NT2/D1 (cell line): ENCODE results near the gene SLC26A6.

ENCODE experiments used
- YY1 ChIP-seq: IDR thresholded peaks from 2 replicates; pipeline ENCODE4 v1.6.1; 2011; ENCODE audit not compliant: insufficient read length, insufficient read depth
- ZNF274 ChIP-seq: IDR thresholded peaks from 2 replicates; pipeline ENCODE4 v1.6.1; 2011; ENCODE audit warnings: mild to moderate bottlenecking, low read depth, low read length

DNA sequence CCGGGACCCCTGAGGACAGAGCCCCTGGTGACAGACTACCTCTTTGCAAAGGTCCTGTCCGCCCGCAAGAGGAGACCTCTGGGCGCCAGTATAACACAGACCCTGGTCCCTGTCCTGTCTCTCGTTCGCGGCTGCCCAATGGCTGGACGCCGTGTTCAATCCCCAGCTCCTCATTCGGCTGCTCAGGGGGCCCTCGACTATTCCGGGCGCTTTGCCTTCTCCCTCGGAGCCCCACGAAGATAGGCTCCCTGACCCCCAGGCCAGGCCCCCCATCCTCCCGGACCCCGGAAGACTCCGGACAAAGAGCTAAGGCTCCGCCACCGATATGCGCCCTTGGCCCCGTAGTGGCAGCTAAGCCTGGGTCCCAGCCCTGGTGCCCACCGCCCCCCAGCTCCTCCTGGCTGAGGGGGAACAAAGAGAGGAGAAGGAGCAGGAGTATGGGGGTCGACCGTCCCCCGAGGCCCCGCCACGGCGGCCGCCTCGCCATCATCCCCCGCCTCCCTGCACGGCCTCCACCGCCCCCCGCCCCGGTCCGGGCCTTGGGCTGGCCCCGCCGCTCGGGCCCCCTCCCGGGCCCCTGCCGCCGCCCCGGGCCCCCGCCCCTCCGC lies 27.0 kb upstream of the SLC26A6 start:
- TF ChIP-seq ZNF274 (no peak), YY1 (no peak)
